Thoracic aorta (tissue), 2 donors: ENCODE results near the gene IRF3. TPM values are rescaled to one million over a fixed set of nuclear protein-coding genes. Genes with fewer than 3 reads are reported as not detected.
A peak's percentile ranks its signal among the peaks of the same experiment; 100 is the strongest.

Experiments used
- ATAC-seq: fragments of 150-250 bp; one replicate; pipeline ENCODE4 v1.8.0; 2017; ENCODE audit warnings: low read depth; ENCODE audit not compliant: insufficient number of reproducible peaks, low FRiP score
- DNase-seq: peaks from one replicate; pipeline ENCODE4 v3.0.0-alpha.2; 2020; ENCODE audit warnings: low spot score
- H3K27ac ChIP-seq, 2 donors: fragments of 200-600 bp; sonication (generic); 1 replicate in 1 of 2; 2 replicates in 1 of 2; pipeline ENCODE4 v1.5.1; 2016; ENCODE audit warnings: mild to moderate bottlenecking in 2 of 2, moderate library complexity in 2 of 2
- H3K27me3 ChIP-seq: fragments of 200-600 bp; sonication (generic); replicated peaks from 2 replicates; pipeline ENCODE4 v1.6.0; 2016; ENCODE audit warnings: mild to moderate bottlenecking; ENCODE audit not compliant: insufficient read depth
- H3K36me3 ChIP-seq: fragments of 200-600 bp; sonication (generic); one replicate; pipeline ENCODE4 v1.5.1; 2016
- H3K4me1 ChIP-seq, 2 donors: fragments of 200-600 bp; sonication (generic); 1 replicate in 1 of 2; 2 replicates in 1 of 2; pipeline versions ENCODE4 v1.5.1 to v1.6.0; 2016; ENCODE audit warnings: low read depth in 2 of 2, mild to moderate bottlenecking in 1 of 2; ENCODE audit not compliant: control insufficient read depth in 1 of 2
- H3K4me3 ChIP-seq: fragments of 200-600 bp; sonication (generic); 2 replicates; pipeline ENCODE4 v1.5.1; 2016; ENCODE audit warnings: mild to moderate bottlenecking
- H3K9me3 ChIP-seq: fragments of 200-600 bp; sonication (generic); 2 replicates; pipeline ENCODE4 v1.5.1; 2016
- total RNA-seq, 2 donors: library from RNA; depleted of rRNA; stranded (reverse); fragments of >200 nt; gene quantifications; one replicate each; pipeline versions ENCODE4 v1.1.0 to v1.2.3, GENCODE V29; 2016
- TF ChIP-seq, protein P1 (sequence below): fragments of 200-600 bp; sonication (generic); IDR thresholded peaks from one replicate; pipeline ENCODE4 v1.5.1; 2019; ENCODE audit warnings: antibody characterized with exemption

Gene IRF3
- total RNA-seq, 2 donors from 2014 or later = 33.2 to 52.9 TPM

DNA sequence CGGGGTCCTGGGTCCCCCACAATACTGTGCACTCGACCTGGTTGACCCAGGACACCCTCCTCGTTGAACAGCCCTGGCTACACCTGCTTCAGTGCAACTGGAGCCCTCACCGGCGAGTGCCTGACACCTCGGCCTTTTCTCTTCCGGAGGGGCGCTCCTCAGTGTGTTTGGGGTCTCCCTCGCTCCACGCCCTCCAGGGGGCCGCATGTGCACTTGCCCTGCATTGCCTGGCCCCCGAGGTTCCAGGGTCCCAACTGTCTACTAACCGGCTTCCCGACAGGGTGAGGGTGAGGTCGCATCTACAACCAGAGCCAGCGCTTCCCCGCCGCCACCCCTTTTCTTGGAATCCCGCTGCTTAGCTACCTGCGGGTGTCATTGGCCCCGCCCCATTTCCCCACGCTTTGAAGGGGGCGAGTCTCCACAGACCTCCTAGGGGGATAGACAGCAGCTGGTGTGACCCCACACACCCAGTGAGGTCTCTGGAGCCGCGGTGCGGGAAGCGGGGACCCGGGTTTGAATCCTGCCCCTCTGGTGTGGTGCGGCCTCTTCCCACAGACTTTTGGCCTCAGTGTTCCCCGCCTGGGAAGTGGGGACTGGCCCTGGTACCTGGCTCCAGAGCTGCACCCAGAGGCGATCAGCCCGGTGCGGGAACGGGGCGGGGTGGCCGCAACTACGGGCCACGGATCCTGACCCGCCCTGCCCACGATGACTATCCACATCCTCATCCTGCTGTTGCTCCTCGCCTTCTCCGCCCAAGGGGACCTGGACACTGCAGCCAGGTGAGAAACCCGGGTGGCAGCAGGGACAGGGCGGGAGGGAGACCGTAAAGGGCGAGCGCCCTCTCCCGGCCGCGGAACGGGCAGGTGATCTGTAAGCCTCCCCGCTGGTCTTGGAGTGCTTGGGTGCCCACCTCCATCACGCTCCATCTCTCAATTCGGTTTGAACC, 23.7 kb upstream of the IRF3 start, which contains the start of gene ADM5:
ADM5 (plus strand) TSS at position 462 of the 946 bp plus-strand sequence; CDS start at position 706, 244 bp downstream.
- ATAC-seq (no peak), DNase-seq (no peak)
- TF ChIP-seq, protein P1, sequence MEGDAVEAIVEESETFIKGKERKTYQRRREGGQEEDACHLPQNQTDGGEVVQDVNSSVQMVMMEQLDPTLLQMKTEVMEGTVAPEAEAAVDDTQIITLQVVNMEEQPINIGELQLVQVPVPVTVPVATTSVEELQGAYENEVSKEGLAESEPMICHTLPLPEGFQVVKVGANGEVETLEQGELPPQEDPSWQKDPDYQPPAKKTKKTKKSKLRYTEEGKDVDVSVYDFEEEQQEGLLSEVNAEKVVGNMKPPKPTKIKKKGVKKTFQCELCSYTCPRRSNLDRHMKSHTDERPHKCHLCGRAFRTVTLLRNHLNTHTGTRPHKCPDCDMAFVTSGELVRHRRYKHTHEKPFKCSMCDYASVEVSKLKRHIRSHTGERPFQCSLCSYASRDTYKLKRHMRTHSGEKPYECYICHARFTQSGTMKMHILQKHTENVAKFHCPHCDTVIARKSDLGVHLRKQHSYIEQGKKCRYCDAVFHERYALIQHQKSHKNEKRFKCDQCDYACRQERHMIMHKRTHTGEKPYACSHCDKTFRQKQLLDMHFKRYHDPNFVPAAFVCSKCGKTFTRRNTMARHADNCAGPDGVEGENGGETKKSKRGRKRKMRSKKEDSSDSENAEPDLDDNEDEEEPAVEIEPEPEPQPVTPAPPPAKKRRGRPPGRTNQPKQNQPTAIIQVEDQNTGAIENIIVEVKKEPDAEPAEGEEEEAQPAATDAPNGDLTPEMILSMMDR = no peak
- Histone ChIP-seq H3K9me3 (no peaks in the 10 kb centered on the region), H3K4me1 (peaks cover 4 to 28% of the 10 kb centered on the region in 2 donors), H3K36me3 (peaks cover 17% of the 10 kb centered on the region), H3K4me3 (peak within 1 kb of the TSS; percentile 74), H3K27ac (peak within 1 kb of the TSS; percentile 23 to 30), H3K27me3 (no peaks in the 10 kb centered on the region)

GRCh38 chr19:49688531-49689132, 23.0 kb upstream of the IRF3 start:
- no peak overlapping the region for H3K4me3 ChIP-seq
- peaks cover 4 to 28% of the 10 kb centered on the region in 2 donors for H3K4me1 ChIP-seq
- ATAC-seq (no peak), DNase-seq (no peak)
- TF ChIP-seq, protein P1 = no peak
- H3K27ac ChIP-seq = no peak overlapping the region
- no peaks in the 10 kb centered on the region for H3K27me3 ChIP-seq
- no peaks in the 10 kb centered on the region for H3K9me3 ChIP-seq
- H3K36me3 ChIP-seq = peaks cover 23% of the 10 kb centered on the region

DNA sequence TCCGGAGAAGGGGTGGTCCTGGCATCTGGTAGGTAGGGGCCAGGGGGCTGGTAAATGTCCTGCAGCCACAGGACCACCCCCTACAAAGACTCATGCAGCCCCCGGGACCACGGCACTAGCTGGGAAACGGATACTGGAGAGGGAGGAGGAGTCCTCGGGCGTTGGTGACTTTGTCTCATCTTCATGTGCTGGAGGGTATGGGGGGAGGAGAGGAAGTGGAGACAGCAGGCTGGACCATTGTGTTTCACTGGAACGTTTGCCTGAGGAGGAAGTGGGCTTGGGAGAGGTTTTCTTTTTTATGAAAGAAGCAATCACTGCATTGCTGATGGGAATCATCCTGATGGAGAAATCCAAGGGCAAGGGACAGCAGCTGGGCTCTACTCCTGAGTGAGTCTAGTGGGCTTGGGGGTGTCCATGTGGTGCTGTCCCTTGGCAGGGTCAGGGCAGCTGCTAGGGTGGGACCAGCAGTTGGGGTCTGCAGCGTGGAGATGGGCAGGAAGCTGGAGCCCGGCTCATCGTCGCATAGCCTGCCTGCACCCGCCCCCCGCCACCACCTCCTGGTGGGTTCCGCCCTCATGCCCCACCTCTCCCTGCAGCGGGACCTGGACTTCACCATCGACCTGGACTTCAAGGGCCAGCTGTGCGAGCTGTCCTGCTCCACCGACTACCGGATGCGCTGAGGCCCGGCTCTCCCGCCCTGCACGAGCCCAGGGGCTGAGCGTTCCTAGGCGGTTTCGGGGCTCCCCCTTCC, 22.1 kb upstream of the IRF3 start:
- peaks cover 30% of the 10 kb centered on the region for H3K36me3 ChIP-seq
- DNase-seq (no peak), ATAC-seq (no peak)
- peaks cover 4 to 28% of the 10 kb centered on the region in 2 donors for H3K4me1 ChIP-seq
- no peaks in the 10 kb centered on the region for H3K27me3 ChIP-seq
- TF ChIP-seq, protein P1 = no peak
- H3K27ac ChIP-seq = no peak overlapping the region
- no peak overlapping the region for H3K4me3 ChIP-seq
- no peaks in the 10 kb centered on the region for H3K9me3 ChIP-seq

DNA sequence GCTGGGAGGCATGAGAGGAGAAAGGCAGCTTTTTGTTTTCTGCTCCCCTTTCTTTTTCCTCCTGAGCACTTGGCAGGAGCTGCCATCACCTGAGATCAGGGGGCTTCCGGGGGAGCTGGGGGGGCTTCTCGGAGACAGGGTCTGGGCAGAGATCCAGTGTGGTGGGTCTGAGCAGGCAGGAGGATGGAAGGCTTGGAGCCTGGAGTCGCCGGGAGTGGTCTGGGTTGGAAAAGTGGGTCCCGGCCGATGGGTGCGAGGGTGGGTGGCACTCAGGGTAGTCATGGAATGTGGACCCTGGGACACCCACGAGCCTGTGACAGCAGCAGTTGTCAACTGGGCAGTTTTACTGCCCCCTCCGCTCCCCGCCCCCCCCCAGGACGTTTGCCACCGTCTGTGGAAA, 21.5 kb upstream of the IRF3 start:
- Histone ChIP-seq H3K27ac (no peak overlapping the region), H3K9me3 (no peaks in the 10 kb centered on the region), H3K27me3 (no peaks in the 10 kb centered on the region), H3K4me3 (no peak overlapping the region), H3K36me3 (peaks cover 36% of the 10 kb centered on the region), H3K4me1 (peaks cover 4 to 28% of the 10 kb centered on the region in 2 donors)
- DNase-seq (no peak), ATAC-seq (no peak)
- TF ChIP-seq, protein P1 = no peak
